ENCODE measurements around the gene RGS6. TPM values are rescaled to one million over a fixed set of nuclear protein-coding genes. Genes with fewer than 3 reads are reported as not detected.

The RGS6 gene
- total and polyA plus RNA-seq, 2 experiments from 2014 or later: not detected

GRCh38 chr14:72589652-72590051 lies 657.4 kb downstream of the RGS6 start:
- Histone ChIP-seq H3K4me2 (ENCODE audit: unreplicated experiment) (no peak overlapping the region), H3K4me1 (ENCODE audit: insufficient read depth) (no peaks in the 10 kb centered on the region), H3K9ac (no peak overlapping the region), H4K20me1 (ENCODE audit: insufficient read depth) (no peaks in the 10 kb centered on the region), H3F3A (ENCODE audit: insufficient read depth) (no peaks in the 10 kb centered on the region), H3K79me2 (ENCODE audit: insufficient read depth) (no peaks in the 10 kb centered on the region), H2AFZ (no peak overlapping the region), H3K9me2 (ENCODE audit: insufficient read depth) (no peaks in the 10 kb centered on the region), H3K27me3 (replicated peaks; ENCODE audit: insufficient read depth) (no peaks in the 10 kb centered on the region), H3K36me3 (ENCODE audit: low read depth) (no peaks in the 10 kb centered on the region), H3K9me3 (ENCODE audit: low read depth) (no peaks in the 10 kb centered on the region), H3K4me3 (no peak overlapping the region), H3K27ac (no peak overlapping the region)
- no peak for DNase-seq
- TF ChIP-seq EZH2phosphoT487 (IDR thresholded peaks at IDR 0.05; ENCODE audit: insufficient read depth, low read depth) (no peak), EZH2 (IDR thresholded peaks at IDR 0.05; ENCODE audit: insufficient read depth, poor library complexity, severe bottlenecking) (no peak)
- in situ Hi-C loops (cut with MboI): no loop called here

GRCh38 chr14:72590577-72590976 lies 658.3 kb downstream of the RGS6 start:
- H3K4me1 ChIP-seq (ENCODE audit: insufficient read depth): no peaks in the 10 kb centered on the region
- 53 to 60% methylated on average over 7 of the region's 7 CpGs for WGBS, 2 experiments (ENCODE audit: low coverage in 1 of 2, low lambda C conversion rate in 2 of 2, missing lambda C conversion rate in 2 of 2)

GRCh38 chr14:72591391-72591790 lies 659.2 kb downstream of the RGS6 start:
- Histone ChIP-seq H3K9me3 (ENCODE audit: low read depth) (no peaks in the 10 kb centered on the region), H3K27ac (no peak overlapping the region), H3K27me3 (replicated peaks; ENCODE audit: insufficient read depth) (no peaks in the 10 kb centered on the region), H3F3A (ENCODE audit: insufficient read depth) (no peaks in the 10 kb centered on the region), H3K4me3 (no peak overlapping the region), H4K20me1 (ENCODE audit: insufficient read depth) (no peaks in the 10 kb centered on the region), H2AFZ (no peak overlapping the region), H3K9ac (no peak overlapping the region), H3K36me3 (ENCODE audit: low read depth) (no peaks in the 10 kb centered on the region), H3K4me2 (ENCODE audit: unreplicated experiment) (no peak overlapping the region), H3K9me2 (ENCODE audit: insufficient read depth) (no peaks in the 10 kb centered on the region), H3K79me2 (ENCODE audit: insufficient read depth) (no peaks in the 10 kb centered on the region), H3K4me1 (ENCODE audit: insufficient read depth) (no peaks in the 10 kb centered on the region)
- no peak for DNase-seq
- WGBS, 2 experiments (ENCODE audit: low coverage in 1 of 2, low lambda C conversion rate in 2 of 2, missing lambda C conversion rate in 2 of 2): 69 to 70% methylated on average over 4 of the region's 4 CpGs
- no peak for TF ChIP-seq EZH2 (IDR thresholded peaks at IDR 0.05; ENCODE audit: insufficient read depth, poor library complexity, severe bottlenecking)
- TF ChIP-seq EZH2phosphoT487 (IDR thresholded peaks at IDR 0.05; ENCODE audit: insufficient read depth, low read depth): no peak
- in situ Hi-C loops (cut with MboI): no loop called here

More at GRCh38 chr14:72590577-72590976, 658.3 kb downstream of the RGS6 start:
- no peaks in the 10 kb centered on the region for H3K9me3 ChIP-seq (ENCODE audit: low read depth)
- in situ Hi-C loops (cut with MboI): no loop called here
- H3K27ac ChIP-seq: no peak overlapping the region
- H3K36me3 ChIP-seq (ENCODE audit: low read depth): no peaks in the 10 kb centered on the region
- no peaks in the 10 kb centered on the region for H3K9me2 ChIP-seq (ENCODE audit: insufficient read depth)
- no peak overlapping the region for H3K4me3 ChIP-seq
- H2AFZ ChIP-seq: no peak overlapping the region
- H3K27me3 ChIP-seq (replicated peaks; ENCODE audit: insufficient read depth): no peaks in the 10 kb centered on the region
- no peaks in the 10 kb centered on the region for H3F3A ChIP-seq (ENCODE audit: insufficient read depth)
- H3K79me2 ChIP-seq (ENCODE audit: insufficient read depth): no peaks in the 10 kb centered on the region
- no peak overlapping the region for H3K4me2 ChIP-seq (ENCODE audit: unreplicated experiment)
- TF ChIP-seq EZH2phosphoT487 (IDR thresholded peaks at IDR 0.05; ENCODE audit: insufficient read depth, low read depth): no peak
- no peak for TF ChIP-seq EZH2 (IDR thresholded peaks at IDR 0.05; ENCODE audit: insufficient read depth, poor library complexity, severe bottlenecking)
- no peak overlapping the region for H3K9ac ChIP-seq
- no peaks in the 10 kb centered on the region for H4K20me1 ChIP-seq (ENCODE audit: insufficient read depth)
- no peak for DNase-seq

GRCh38 chr14:72594099-72594901 lies 662.1 kb downstream of the RGS6 start:
- H3K27me3 ChIP-seq (replicated peaks; ENCODE audit: insufficient read depth): no peaks in the 10 kb centered on the region
- no peaks in the 10 kb centered on the region for H3K9me2 ChIP-seq (ENCODE audit: insufficient read depth)
- DNase-seq: no peak
- H3K27ac ChIP-seq: no peak overlapping the region
- H3K9ac ChIP-seq: no peak overlapping the region
- H3K4me1 ChIP-seq (ENCODE audit: insufficient read depth): no peaks in the 10 kb centered on the region
- WGBS, 2 experiments (ENCODE audit: low coverage in 1 of 2, low lambda C conversion rate in 2 of 2, missing lambda C conversion rate in 2 of 2): 70 to 72% methylated on average over 14 of the region's 14 CpGs
- in situ Hi-C loops (cut with MboI): no loop called here
- H4K20me1 ChIP-seq (ENCODE audit: insufficient read depth): no peaks in the 10 kb centered on the region
- H3K36me3 ChIP-seq (ENCODE audit: low read depth): no peaks in the 10 kb centered on the region
- H2AFZ ChIP-seq: no peak overlapping the region
- no peaks in the 10 kb centered on the region for H3K79me2 ChIP-seq (ENCODE audit: insufficient read depth)
- TF ChIP-seq EZH2phosphoT487 (IDR thresholded peaks at IDR 0.05; ENCODE audit: insufficient read depth, low read depth) (no peak), EZH2 (IDR thresholded peaks at IDR 0.05; ENCODE audit: insufficient read depth, poor library complexity, severe bottlenecking) (no peak)
- no peaks in the 10 kb centered on the region for H3K9me3 ChIP-seq (ENCODE audit: low read depth)
- H3K4me2 ChIP-seq (ENCODE audit: unreplicated experiment): no peak overlapping the region
- no peaks in the 10 kb centered on the region for H3F3A ChIP-seq (ENCODE audit: insufficient read depth)
- no peak overlapping the region for H3K4me3 ChIP-seq
